Mucosa of stomach (tissue), 1 donor: ENCODE results near the gene GPC6.

Experiments
- H3K27me3 ChIP-seq: one replicate; pipeline ENCODE4 v1.7.0; 2013; ENCODE audit warnings: mild to moderate bottlenecking, low read length; ENCODE audit not compliant: control insufficient read depth, insufficient read depth
- H3K36me3 ChIP-seq: one replicate; pipeline ENCODE4 v1.7.0; 2013; ENCODE audit warnings: low read length; ENCODE audit not compliant: control insufficient read depth, insufficient read depth
- H3K4me1 ChIP-seq: one replicate; pipeline ENCODE4 v1.7.0; 2013; ENCODE audit warnings: mild to moderate bottlenecking, low read length; ENCODE audit not compliant: control insufficient read depth, insufficient read depth
- H3K4me3 ChIP-seq: one replicate; pipeline ENCODE4 v1.7.0; 2013; ENCODE audit warnings: low read length
- H3K9ac ChIP-seq: one replicate; pipeline ENCODE4 v1.7.0; 2013; ENCODE audit warnings: mild to moderate bottlenecking, low read length, moderate library complexity
- H3K9me3 ChIP-seq: one replicate; pipeline ENCODE4 v1.7.0; 2013; ENCODE audit warnings: mild to moderate bottlenecking, low read length, moderate library complexity; ENCODE audit not compliant: control insufficient read depth
- donor health status: Pancreatic carcinoma.

Gene GPC6

GRCh38 chr13:94345374-94346195 is 1119.0 kb downstream of the GPC6 start:
- Histone ChIP-seq H3K4me1 (no peaks in the 10 kb centered on the region), H3K27me3 (no peaks in the 10 kb centered on the region), H3K9ac (no peak overlapping the region), H3K9me3 (no peaks in the 10 kb centered on the region), H3K36me3 (no peaks in the 10 kb centered on the region), H3K4me3 (no peak overlapping the region)

- no peak overlapping the region for H3K4me3 ChIP-seq
- H3K4me1 ChIP-seq, result no peaks in the 10 kb centered on the region
- no peaks in the 10 kb centered on the region for H3K9me3 ChIP-seq
- no peak overlapping the region for H3K9ac ChIP-seq
- H3K36me3 ChIP-seq, result no peaks in the 10 kb centered on the region
- H3K27me3 ChIP-seq, result no peaks in the 10 kb centered on the region
Observed at GRCh38 chr13:94346261-94347019, 1119.8 kb downstream of the GPC6 start.

- Histone ChIP-seq H3K36me3 (no peaks in the 10 kb centered on the region), H3K4me3 (no peak overlapping the region), H3K27me3 (no peaks in the 10 kb centered on the region), H3K9ac (no peak overlapping the region), H3K4me1 (no peaks in the 10 kb centered on the region), H3K9me3 (no peaks in the 10 kb centered on the region)
Observed at GRCh38 chr13:94351292-94351990, 1124.8 kb downstream of the GPC6 start.

GRCh38 chr13:94352057-94352456 is 1125.5 kb downstream of the GPC6 start:
- Histone ChIP-seq H3K9ac (no peak overlapping the region), H3K4me1 (no peaks in the 10 kb centered on the region), H3K36me3 (no peaks in the 10 kb centered on the region), H3K4me3 (no peak overlapping the region), H3K9me3 (no peaks in the 10 kb centered on the region), H3K27me3 (no peaks in the 10 kb centered on the region)

- Histone ChIP-seq H3K4me1 (no peaks in the 10 kb centered on the region), H3K27me3 (no peaks in the 10 kb centered on the region), H3K9ac (no peak overlapping the region), H3K9me3 (no peaks in the 10 kb centered on the region), H3K4me3 (no peak overlapping the region), H3K36me3 (no peaks in the 10 kb centered on the region)
Observed at GRCh38 chr13:94353167-94353710, 1126.6 kb downstream of the GPC6 start.

- no peaks in the 10 kb centered on the region for H3K27me3 ChIP-seq
- H3K9me3 ChIP-seq, result no peaks in the 10 kb centered on the region
- H3K36me3 ChIP-seq, result no peaks in the 10 kb centered on the region
- H3K4me3 ChIP-seq, result no peak overlapping the region
- H3K9ac ChIP-seq, result no peak overlapping the region
- no peaks in the 10 kb centered on the region for H3K4me1 ChIP-seq
Observed at GRCh38 chr13:94359875-94360274, 1133.3 kb downstream of the GPC6 start.

GRCh38 chr13:94362411-94362909 is 1135.9 kb downstream of the GPC6 start:
- H3K36me3 ChIP-seq, result no peaks in the 10 kb centered on the region
- no peaks in the 10 kb centered on the region for H3K9me3 ChIP-seq
- H3K27me3 ChIP-seq, result no peaks in the 10 kb centered on the region
- H3K4me3 ChIP-seq, result no peak overlapping the region
- H3K4me1 ChIP-seq, result no peaks in the 10 kb centered on the region
- no peak overlapping the region for H3K9ac ChIP-seq

- no peak overlapping the region for H3K4me3 ChIP-seq
- H3K9ac ChIP-seq, result no peak overlapping the region
- H3K4me1 ChIP-seq, result peaks cover 6% of the 10 kb centered on the region
- no peaks in the 10 kb centered on the region for H3K36me3 ChIP-seq
- no peaks in the 10 kb centered on the region for H3K9me3 ChIP-seq
- H3K27me3 ChIP-seq, result no peaks in the 10 kb centered on the region
Observed at GRCh38 chr13:94366677-94367076, 1140.1 kb downstream of the GPC6 start.

GRCh38 chr13:94369972-94370436 is 1143.4 kb downstream of the GPC6 start:
- Histone ChIP-seq H3K4me3 (no peak overlapping the region), H3K9me3 (no peaks in the 10 kb centered on the region), H3K27me3 (no peaks in the 10 kb centered on the region), H3K9ac (no peak overlapping the region), H3K36me3 (no peaks in the 10 kb centered on the region), H3K4me1 (peaks cover 6% of the 10 kb centered on the region)

GRCh38 chr13:94371855-94372254 is 1145.2 kb downstream of the GPC6 start:
- Histone ChIP-seq H3K27me3 (no peaks in the 10 kb centered on the region), H3K9ac (no peak overlapping the region), H3K36me3 (no peaks in the 10 kb centered on the region), H3K4me3 (no peak overlapping the region), H3K4me1 (peaks cover 6% of the 10 kb centered on the region), H3K9me3 (no peaks in the 10 kb centered on the region)

- no peaks in the 10 kb centered on the region for H3K4me1 ChIP-seq
- H3K4me3 ChIP-seq, result no peak overlapping the region
- H3K27me3 ChIP-seq, result no peaks in the 10 kb centered on the region
- H3K36me3 ChIP-seq, result no peaks in the 10 kb centered on the region
- H3K9ac ChIP-seq, result no peak overlapping the region
- H3K9me3 ChIP-seq, result no peaks in the 10 kb centered on the region
Observed at GRCh38 chr13:94382517-94382916, 1155.9 kb downstream of the GPC6 start.
